HEK293 (cell line): ENCODE measurements around the gene AFDN.

ENCODE experiments used
- ATF2 ChIP-seq: fragments of 450-650 bp; formaldehyde crosslinking; IDR thresholded peaks from 2 replicates; pipeline ENCODE4 v1.5.1; 2016; ENCODE audit warnings: missing biosample characterization, missing genetic modification characterization, low read depth
- CTCF ChIP-seq: fragments of 450-650 bp; formaldehyde crosslinking; IDR thresholded peaks from 2 replicates; pipeline ENCODE4 v1.5.1; 2016; ENCODE audit warnings: missing biosample characterization, missing genetic modification characterization
- GLIS1 ChIP-seq: fragments of 450-650 bp; formaldehyde crosslinking; IDR thresholded peaks from 2 replicates; pipeline ENCODE4 v1.5.1; 2016; ENCODE audit warnings: missing biosample characterization, missing genetic modification characterization
- KLF8 ChIP-seq: fragments of 450-650 bp; formaldehyde crosslinking; IDR thresholded peaks from 2 replicates; pipeline ENCODE4 v1.5.1; 2016; ENCODE audit warnings: missing biosample characterization, missing genetic modification characterization
- PBX3 ChIP-seq: sonication (generic); formaldehyde crosslinking; IDR thresholded peaks from 2 replicates; pipeline ENCODE4 v1.8.1; 2022; ENCODE audit warnings: mild to moderate bottlenecking, moderate library complexity, missing genetic modification reagents
- ZBTB1 ChIP-seq: fragments of 450-650 bp; formaldehyde crosslinking; IDR thresholded peaks from 2 replicates; pipeline ENCODE4 v1.5.1; 2016; ENCODE audit warnings: missing biosample characterization, missing genetic modification characterization
- ZNF664 ChIP-seq: fragments of 450-650 bp; formaldehyde crosslinking; IDR thresholded peaks from 2 replicates; pipeline ENCODE4 v1.5.1; 2016; ENCODE audit warnings: missing biosample characterization, missing genetic modification characterization
- ZSCAN30 ChIP-seq: fragments of 450-650 bp; IDR thresholded peaks from 2 replicates; pipeline ENCODE4 v1.5.1; 2018; ENCODE audit warnings: missing biosample characterization, mild to moderate bottlenecking, missing genetic modification characterization, moderate library complexity

- TF ChIP-seq ZSCAN30 (no peak), KLF8 (tag by site-specific recombination) (no peak), ZNF664 (tag by site-specific recombination) (no peak), CTCF (no peak), GLIS1 (tag by site-specific recombination) (no peak), PBX3 (CRISPR knock-in tag) (no peak), ZBTB1 (tag by site-specific recombination) (no peak), ATF2 (tag by site-specific recombination) (no peak)
These were observed 9.0 kb upstream of the AFDN start for GRCh38 chr6:167817729-167818128.
